CD4-positive, alpha-beta T cell (primary cell): ENCODE results near the gene PLP1. TPM values are rescaled to one million over a fixed set of nuclear protein-coding genes. Genes with fewer than 3 reads are reported as not detected.

Source experiments
- ATAC-seq: fragments of 200-7000 bp; cut with Tn5 transposase; one replicate; pipeline ENCODE4 v1.10.0; 2022; ENCODE audit warnings: mild to moderate bottlenecking; ENCODE audit not compliant: poor library complexity
- CTCF ChIA-PET: fragments of 350-600 bp; sonication (Branson Sonifier 250); formaldehyde crosslinking; loops from one replicate; lab custom pipeline; 2021; ENCODE audit warnings: antibody characterized with exemption, inconsistent platforms; lab: Charles Lee
- POLR2A ChIA-PET: fragments of 350-600 bp; sonication (Branson Sonifier 250); formaldehyde crosslinking; loops from one replicate; lab custom pipeline; 2021; ENCODE audit warnings: antibody characterized with exemption, inconsistent platforms; lab: Charles Lee
- DNase-seq, 14 experiments: peaks; one replicate each; pipeline ENCODE4 v3.0.0-alpha.2; 2013 to 2020; ENCODE audit warnings: mixed read lengths in 2 of 14
- H3K27ac ChIP-seq, 2 donors: one replicate each; pipeline versions ENCODE4 v1.5.1 to v1.7.0; 2013; ENCODE audit warnings: low read length in 2 of 2, low read depth in 1 of 2, mild to moderate bottlenecking in 1 of 2
- H3K27me3 ChIP-seq, 2 experiments: 1 replicate in 1 of 2; 2 replicates in 1 of 2; pipeline versions ENCODE4 v1.6.1 to v1.7.0; 2013; ENCODE audit warnings: low read length in 2 of 2, control low read depth in 1 of 2, mild to moderate bottlenecking in 1 of 2, moderate library complexity in 1 of 2; ENCODE audit not compliant: insufficient read depth in 2 of 2, control insufficient read depth in 1 of 2
- H3K36me3 ChIP-seq: one replicate; pipeline ENCODE4 v1.6.1; 2013; ENCODE audit warnings: low read length, control low read depth; ENCODE audit not compliant: insufficient read depth
- H3K4me1 ChIP-seq: one replicate; pipeline ENCODE4 v1.6.1; 2013; ENCODE audit warnings: low read length, control low read depth; ENCODE audit not compliant: insufficient read depth
- H3K4me3 ChIP-seq: one replicate; pipeline ENCODE4 v1.5.1; 2013; ENCODE audit warnings: mild to moderate bottlenecking, low read length, moderate library complexity
- H3K9me3 ChIP-seq, 2 experiments: 1 replicate in 1 of 2; 2 replicates in 1 of 2; pipeline versions ENCODE4 v1.6.1 to v1.7.0; 2013; ENCODE audit warnings: low read length in 2 of 2, mild to moderate bottlenecking in 2 of 2, control low read depth in 1 of 2, moderate library complexity in 1 of 2; ENCODE audit not compliant: control insufficient read depth in 1 of 2, insufficient read depth in 1 of 2
- H3K27ac Mint-ChIP-seq: one replicate; pipeline ENCODE4 v1.8.0; 2020; ENCODE audit warnings: mixed read lengths
- H3K27me3 Mint-ChIP-seq: one replicate; pipeline ENCODE4 v1.8.0; 2021; ENCODE audit warnings: mixed read lengths
- H3K36me3 Mint-ChIP-seq: one replicate; pipeline ENCODE4 v1.8.0; 2021; ENCODE audit warnings: low read depth, mixed read lengths
- H3K4me1 Mint-ChIP-seq: one replicate; pipeline ENCODE4 v1.8.0; 2021; ENCODE audit warnings: low read depth, mixed read lengths
- H3K4me3 Mint-ChIP-seq: one replicate; pipeline ENCODE4 v1.8.0; 2020; ENCODE audit warnings: mild to moderate bottlenecking, mixed read lengths
- H3K9me3 Mint-ChIP-seq: one replicate; pipeline ENCODE4 v1.8.0; 2020; ENCODE audit warnings: mixed read lengths
- intact Hi-C, 2 experiments: fragments of 100-400 bp; cut with DNase I in 1 of 2; cut with micrococcal nuclease in 1 of 2; formaldehyde crosslinking; loops; one replicate each; pipeline versions ENCODE4 v1.15.1 to v1.9.0; 2023 to 2025; cut with DNase I, micrococcal nuclease
- total RNA-seq, 174 experiments: library from RNA in 2 of 174; stranded (reverse) in 2 of 174; gene quantifications; one replicate each; pipeline ENCODE4 v1.2.3 and lab custom pipeline; 2021 to 2026
- TF ChIP-seq, protein P1 (sequence below): fragments of 200-600 bp; IDR thresholded peaks from one replicate; pipeline ENCODE4 v1.8.0; 2022; ENCODE audit warnings: antibody characterized with exemption, mild to moderate bottlenecking

The PLP1 gene
- total RNA-seq, 2 experiments from 2014 or later = not detected

DNA sequence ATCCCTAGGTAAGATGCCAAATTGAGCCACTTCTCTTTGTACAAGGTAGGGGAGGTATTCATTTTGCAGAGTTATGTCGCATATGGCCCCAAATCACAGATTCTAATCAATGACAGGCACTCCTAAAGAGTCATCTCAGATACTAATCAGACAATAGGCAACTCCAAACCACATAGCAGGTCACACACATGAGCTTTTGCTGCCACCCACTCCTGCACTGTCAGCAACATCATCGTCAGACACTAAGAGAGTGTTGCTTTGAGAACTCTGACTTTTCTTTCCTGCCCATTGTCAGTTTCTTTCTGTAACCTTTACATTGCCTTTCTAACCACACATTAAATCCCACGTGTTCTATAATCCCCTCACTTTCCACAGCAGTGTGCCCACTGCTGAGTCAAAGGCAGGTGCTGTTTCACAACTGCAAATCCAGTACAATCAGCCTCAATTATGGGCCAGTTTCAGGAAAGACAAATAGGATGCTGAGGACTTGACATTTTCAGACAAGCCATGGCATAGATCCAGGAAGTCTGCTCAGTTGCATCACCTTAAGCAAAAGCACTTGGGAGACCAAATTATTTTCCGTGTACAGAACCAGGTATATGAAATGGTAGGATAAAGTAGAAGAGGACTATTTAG lies 42.4 kb upstream of the PLP1 start:
- H3K36me3 ChIP-seq = no peaks in the 10 kb centered on the region
- intact Hi-C loops = no loop called here
- CTCF ChIA-PET = no interaction called here
- Mint-ChIP-seq H3K4me3 (no peak overlapping the region), H3K4me1 (no peaks in the 10 kb centered on the region), H3K27ac (no peak overlapping the region), H3K9me3 (no peaks in the 10 kb centered on the region), H3K27me3 (no peaks in the 10 kb centered on the region), H3K36me3 (no peaks in the 10 kb centered on the region)
- no peak overlapping the region for H3K27ac ChIP-seq
- no peak overlapping the region for H3K4me3 ChIP-seq
- H3K4me1 ChIP-seq = no peaks in the 10 kb centered on the region
- no peaks in the 10 kb centered on the region for H3K9me3 ChIP-seq
- DNase-seq (no peak), ATAC-seq (no peak)
- peaks cover 0 to 3% of the 10 kb centered on the region in 2 experiments for H3K27me3 ChIP-seq
- POLR2A ChIA-PET = no interaction called here
- TF ChIP-seq, protein P1, sequence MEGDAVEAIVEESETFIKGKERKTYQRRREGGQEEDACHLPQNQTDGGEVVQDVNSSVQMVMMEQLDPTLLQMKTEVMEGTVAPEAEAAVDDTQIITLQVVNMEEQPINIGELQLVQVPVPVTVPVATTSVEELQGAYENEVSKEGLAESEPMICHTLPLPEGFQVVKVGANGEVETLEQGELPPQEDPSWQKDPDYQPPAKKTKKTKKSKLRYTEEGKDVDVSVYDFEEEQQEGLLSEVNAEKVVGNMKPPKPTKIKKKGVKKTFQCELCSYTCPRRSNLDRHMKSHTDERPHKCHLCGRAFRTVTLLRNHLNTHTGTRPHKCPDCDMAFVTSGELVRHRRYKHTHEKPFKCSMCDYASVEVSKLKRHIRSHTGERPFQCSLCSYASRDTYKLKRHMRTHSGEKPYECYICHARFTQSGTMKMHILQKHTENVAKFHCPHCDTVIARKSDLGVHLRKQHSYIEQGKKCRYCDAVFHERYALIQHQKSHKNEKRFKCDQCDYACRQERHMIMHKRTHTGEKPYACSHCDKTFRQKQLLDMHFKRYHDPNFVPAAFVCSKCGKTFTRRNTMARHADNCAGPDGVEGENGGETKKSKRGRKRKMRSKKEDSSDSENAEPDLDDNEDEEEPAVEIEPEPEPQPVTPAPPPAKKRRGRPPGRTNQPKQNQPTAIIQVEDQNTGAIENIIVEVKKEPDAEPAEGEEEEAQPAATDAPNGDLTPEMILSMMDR = no peak

DNA sequence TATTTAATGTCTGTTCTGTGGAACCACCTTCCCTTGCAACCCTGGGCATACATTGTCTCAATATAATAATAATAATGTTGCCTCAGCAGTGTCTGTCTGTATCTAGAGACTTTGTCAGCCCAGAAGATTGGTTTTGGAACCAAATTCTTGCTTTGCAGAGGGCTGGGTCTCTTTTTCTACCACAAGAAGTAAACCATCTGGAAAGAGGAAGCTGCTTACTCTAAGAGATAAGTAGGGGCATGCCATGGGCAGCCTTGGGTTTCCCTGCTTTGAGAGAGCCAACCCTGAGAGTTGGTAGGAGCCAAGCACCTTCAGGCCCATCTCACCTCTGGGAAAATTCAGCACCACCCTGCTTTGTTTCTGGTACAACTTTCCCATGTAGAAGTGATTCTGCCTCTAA lies 38.9 kb upstream of the PLP1 start:
- Mint-ChIP-seq H3K27ac (no peak overlapping the region), H3K4me1 (no peaks in the 10 kb centered on the region), H3K9me3 (no peaks in the 10 kb centered on the region), H3K4me3 (no peak overlapping the region), H3K36me3 (no peaks in the 10 kb centered on the region), H3K27me3 (no peaks in the 10 kb centered on the region)
- DNase-seq = no peak
- Histone ChIP-seq H3K27ac (no peak overlapping the region), H3K27me3 (peaks cover 0 to 3% of the 10 kb centered on the region in 2 experiments), H3K9me3 (no peaks in the 10 kb centered on the region), H3K4me3 (no peak overlapping the region), H3K36me3 (no peaks in the 10 kb centered on the region), H3K4me1 (no peaks in the 10 kb centered on the region)
- ATAC-seq = no peak
- CTCF ChIA-PET = no interaction called here
- intact Hi-C loops = no loop called here
- POLR2A ChIA-PET = no interaction called here
- TF ChIP-seq, protein P1 = no peak

DNA sequence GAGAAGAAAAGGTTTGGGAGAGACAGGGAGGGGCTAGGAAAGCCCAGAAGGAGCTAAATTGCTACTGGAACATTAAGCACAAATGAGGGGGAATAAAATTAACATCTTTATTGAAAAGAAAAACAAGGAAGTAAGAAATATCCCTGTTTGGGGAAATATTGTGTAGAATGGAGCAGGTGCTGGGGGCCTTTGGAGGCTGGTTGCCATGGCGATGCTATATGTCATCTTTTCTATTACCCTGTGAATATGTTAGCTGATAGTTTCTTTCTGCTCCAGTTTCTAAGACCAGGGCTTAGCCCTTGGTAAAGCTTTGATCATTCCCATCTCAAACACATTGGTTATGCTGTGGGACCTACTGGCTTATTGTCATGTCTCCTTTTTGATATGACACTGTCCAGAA lies 37.2 kb upstream of the PLP1 start:
- CTCF ChIA-PET = no interaction called here
- Histone ChIP-seq H3K27ac (no peak overlapping the region), H3K4me1 (no peaks in the 10 kb centered on the region), H3K4me3 (no peak overlapping the region), H3K27me3 (no peaks in the 10 kb centered on the region), H3K36me3 (no peaks in the 10 kb centered on the region), H3K9me3 (no peaks in the 10 kb centered on the region)
- no peak overlapping the region for H3K4me3 Mint-ChIP-seq
- DNase-seq (no peak), ATAC-seq (no peak)
- H3K9me3 Mint-ChIP-seq = no peaks in the 10 kb centered on the region
- H3K36me3 Mint-ChIP-seq = no peaks in the 10 kb centered on the region
- H3K27ac Mint-ChIP-seq = no peak overlapping the region
- intact Hi-C loops = no loop called here
- POLR2A ChIA-PET = no interaction called here
- no peaks in the 10 kb centered on the region for H3K27me3 Mint-ChIP-seq
- TF ChIP-seq, protein P1 = no peak
- H3K4me1 Mint-ChIP-seq = no peaks in the 10 kb centered on the region
